Smooth muscle cell (in vitro differentiated cells): ENCODE measurements around the gene NFATC2. TPM values are rescaled to one million over a fixed set of nuclear protein-coding genes. Genes with fewer than 3 reads are reported as not detected.

Source experiments
- DNase-seq: peaks from one replicate; lab custom pipeline; 2025; ENCODE audit not compliant: unreplicated experiment; lab: John Stamatoyannopoulos, UW
- H2AFZ ChIP-seq: fragments of 200-600 bp; sonication (generic); 2 replicates; pipeline ENCODE4 v1.6.0; 2016; ENCODE audit warnings: antibody characterized with exemption, low read depth, mild to moderate bottlenecking
- H3F3A ChIP-seq: fragments of 200-600 bp; sonication (generic); 2 replicates; pipeline ENCODE4 v1.6.0; 2017; ENCODE audit warnings: antibody characterized with exemption, low read depth
- H3K27ac ChIP-seq: fragments of 200-600 bp; sonication (generic); 2 replicates; pipeline ENCODE4 v1.5.1; 2016; ENCODE audit warnings: low read depth, mild to moderate bottlenecking
- H3K27me3 ChIP-seq: fragments of 200-600 bp; sonication (generic); 2 replicates; pipeline ENCODE4 v1.6.1; 2016; ENCODE audit warnings: low read depth, mild to moderate bottlenecking
- H3K36me3 ChIP-seq: fragments of 200-600 bp; sonication (generic); 2 replicates; pipeline ENCODE4 v1.5.1; 2016; ENCODE audit warnings: low read depth
- H3K4me1 ChIP-seq: fragments of 200-600 bp; sonication (generic); 2 replicates; pipeline ENCODE4 v1.5.1; 2016; ENCODE audit warnings: low read depth
- H3K4me2 ChIP-seq: fragments of 200-600 bp; sonication (generic); 2 replicates; pipeline ENCODE4 v1.6.0; 2016; ENCODE audit warnings: mild to moderate bottlenecking
- H3K4me3 ChIP-seq: fragments of 200-600 bp; sonication (generic); 2 replicates; pipeline ENCODE4 v1.5.1; 2016; ENCODE audit warnings: mild to moderate bottlenecking
- H3K79me2 ChIP-seq: fragments of 200-600 bp; sonication (generic); 2 replicates; pipeline ENCODE4 v1.6.0; 2016; ENCODE audit warnings: low read depth, mild to moderate bottlenecking
- H3K9ac ChIP-seq: fragments of 200-600 bp; sonication (generic); 2 replicates; pipeline ENCODE4 v1.6.0; 2016; ENCODE audit warnings: low read depth
- H3K9me3 ChIP-seq: fragments of 200-600 bp; sonication (generic); replicated peaks from 2 replicates; pipeline ENCODE4 v1.5.1; 2016; ENCODE audit warnings: low read depth
- H4K20me1 ChIP-seq: fragments of 200-600 bp; sonication (generic); 2 replicates; pipeline ENCODE4 v1.6.0; 2016; ENCODE audit warnings: low read depth
- CTCF ChIP-seq: fragments of 200-600 bp; sonication (generic); IDR thresholded peaks from 2 replicates; pipeline ENCODE4 v1.5.1; 2017; ENCODE audit warnings: borderline replicate concordance, mild to moderate bottlenecking, antibody characterized with exemption; ENCODE audit not compliant: insufficient read depth, poor library complexity, severe bottlenecking
- WGBS: methylation state at CpG from one replicate; pipeline ENCODE4 v1.1.7; 2016; ENCODE audit warnings: low lambda C conversion rate; 5-methylcytosine and 5-hydroxymethylcytosine counted together
- polyA plus RNA-seq: library from polyadenylated mRNA; unstranded; fragments of >200 nt; fragmentation: Nextera tagmentation; extraction: Ambion mirVana; gene quantifications from 2 replicates; pipeline ENCODE4 v1.2.1, GENCODE V29; 2016
- total RNA-seq: library from RNA; depleted of rRNA; stranded (reverse); fragments of >200 nt; gene quantifications from 2 replicates; pipeline ENCODE4 v1.2.3, GENCODE V29; 2014

The NFATC2 gene
- total and polyA plus RNA-seq, 2 experiments from 2014 or later, result 5.8 to 8.4 TPM

- Histone ChIP-seq H3F3A (no peaks in the 10 kb centered on the region), H2AFZ (no peak overlapping the region), H4K20me1 (no peaks in the 10 kb centered on the region), H3K4me1 (no peaks in the 10 kb centered on the region), H3K36me3 (no peaks in the 10 kb centered on the region), H3K79me2 (no peaks in the 10 kb centered on the region), H3K27ac (no peak overlapping the region), H3K4me2 (no peak overlapping the region), H3K4me3 (no peak overlapping the region), H3K9me3 (no peaks in the 10 kb centered on the region), H3K9ac (no peak overlapping the region), H3K27me3 (no peaks in the 10 kb centered on the region)
- 95% methylated on average over 12 of the region's 12 CpGs for WGBS
- TF ChIP-seq CTCF, result no peak
- DNase-seq, result no peak
These were observed 37.0 kb downstream of the NFATC2 start for GRCh38 chr20:51505566-51505965.

GRCh38 chr20:51503376-51503775, 39.1 kb downstream of the NFATC2 start:
- Histone ChIP-seq H3K27me3 (no peaks in the 10 kb centered on the region), H3K4me1 (no peaks in the 10 kb centered on the region), H2AFZ (no peak overlapping the region), H3F3A (no peaks in the 10 kb centered on the region), H3K9me3 (no peaks in the 10 kb centered on the region), H3K79me2 (no peaks in the 10 kb centered on the region), H3K4me2 (no peak overlapping the region), H3K4me3 (no peak overlapping the region), H3K27ac (no peak overlapping the region), H3K9ac (no peak overlapping the region), H3K36me3 (no peaks in the 10 kb centered on the region), H4K20me1 (no peaks in the 10 kb centered on the region)
- 94% methylated on average over 4 of the region's 4 CpGs for WGBS
- no peak for DNase-seq
- no peak for TF ChIP-seq CTCF

GRCh38 chr20:51500936-51501335, 41.6 kb downstream of the NFATC2 start:
- no peak overlapping the region for H3K4me2 ChIP-seq
- WGBS, result 95% methylated on average over 1 of the region's 1 CpG
- no peak for DNase-seq
- H3K27ac ChIP-seq, result no peak overlapping the region
- H3K9ac ChIP-seq, result no peak overlapping the region
- no peaks in the 10 kb centered on the region for H3K36me3 ChIP-seq
- H2AFZ ChIP-seq, result no peak overlapping the region
- H4K20me1 ChIP-seq, result no peaks in the 10 kb centered on the region
- H3K4me1 ChIP-seq, result no peaks in the 10 kb centered on the region
- no peaks in the 10 kb centered on the region for H3F3A ChIP-seq
- no peaks in the 10 kb centered on the region for H3K79me2 ChIP-seq
- TF ChIP-seq CTCF, result no peak
- H3K27me3 ChIP-seq, result no peaks in the 10 kb centered on the region
- no peak overlapping the region for H3K4me3 ChIP-seq
- no peaks in the 10 kb centered on the region for H3K9me3 ChIP-seq

GRCh38 chr20:51500311-51500710, 42.2 kb downstream of the NFATC2 start:
- Histone ChIP-seq H3K4me2 (no peak overlapping the region), H3K27me3 (no peaks in the 10 kb centered on the region), H3F3A (no peaks in the 10 kb centered on the region), H2AFZ (no peak overlapping the region), H4K20me1 (no peaks in the 10 kb centered on the region), H3K79me2 (no peaks in the 10 kb centered on the region), H3K9ac (no peak overlapping the region), H3K36me3 (no peaks in the 10 kb centered on the region), H3K27ac (no peak overlapping the region), H3K4me1 (no peaks in the 10 kb centered on the region), H3K9me3 (no peaks in the 10 kb centered on the region), H3K4me3 (no peak overlapping the region)
- no peak for DNase-seq
- 27% methylated on average over 1 of the region's 3 CpGs for WGBS
- no peak for TF ChIP-seq CTCF
